ENCODE data around the gene CCSER1. TPM values are rescaled to one million over a fixed set of nuclear protein-coding genes. Genes with fewer than 3 reads are reported as not detected.

The CCSER1 gene
- polyA plus RNA-seq, 1 donor from 2014 or later: 20.8 TPM

DNA sequence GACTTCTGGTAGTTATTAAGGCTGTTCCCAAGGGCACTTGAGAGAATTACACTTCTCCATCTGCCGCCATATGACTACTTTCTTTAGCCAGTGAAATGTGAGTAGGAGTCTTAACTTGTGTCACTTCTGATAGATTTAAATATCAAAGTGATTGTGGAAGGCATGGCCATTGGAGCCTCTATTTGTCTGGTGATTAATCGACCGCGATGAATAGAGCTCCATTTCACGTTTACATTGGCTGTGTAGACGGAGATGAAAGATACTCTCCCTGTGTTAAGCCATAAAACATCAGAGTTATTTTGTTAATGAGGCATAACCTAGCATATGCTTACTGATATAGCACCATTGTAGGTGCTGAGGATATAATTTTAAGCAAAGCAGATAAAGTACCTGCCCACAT lies 852.4 kb downstream of the CCSER1 start:
- Histone ChIP-seq H3F3A (ENCODE audit: insufficient read depth, low read length, poor library complexity, severe bottlenecking) (no peaks in the 10 kb centered on the region), H3K9me3 (ENCODE audit: low read length) (no peaks in the 10 kb centered on the region), H3K27me3 (ENCODE audit: insufficient read depth, low read depth, low read length) (no peaks in the 10 kb centered on the region), H3K36me3 (ENCODE audit: insufficient read depth, low read length) (no peaks in the 10 kb centered on the region), H2AFZ (ENCODE audit: low read depth, low read length) (no peak overlapping the region), H4K20me1 (ENCODE audit: insufficient read depth) (no peaks in the 10 kb centered on the region), H3K27ac (ENCODE audit: low read length) (no peak overlapping the region), H3K9ac (ENCODE audit: low read length) (no peak overlapping the region), H3K4me2 (ENCODE audit: low read length) (no peak overlapping the region), H3K4me3 (ENCODE audit: low read length) (no peak overlapping the region), H3K79me2 (replicated peaks; ENCODE audit: insufficient read depth, low read length) (no peaks in the 10 kb centered on the region), H3K9me2 (ENCODE audit: insufficient read depth, low read length) (no peaks in the 10 kb centered on the region)
- TF ChIP-seq SMC3 (conservative IDR thresholded peaks at IDR 0.05; ENCODE audit: poor library complexity) (no peak), TAF1 (IDR thresholded peaks at IDR 0.05; ENCODE audit: low read depth) (no peak), CTCF (IDR thresholded peaks at IDR 0.05; ENCODE audit: poor library complexity, severe bottlenecking) (no peak), MXI1 (conservative IDR thresholded peaks at IDR 0.05; ENCODE audit: poor library complexity, severe bottlenecking) (no peak), EP300 (conservative IDR thresholded peaks at IDR 0.05; ENCODE audit: poor library complexity, severe bottlenecking) (no peak), POLR2AphosphoS5 (IDR thresholded peaks at IDR 0.05) (no peak), EZH2 (IDR thresholded peaks at IDR 0.05; ENCODE audit: borderline replicate concordance, insufficient read depth, low read length, poor library complexity, severe bottlenecking) (no peak), RAD21 (conservative IDR thresholded peaks at IDR 0.05) (no peak)
- TF ChIP-seq, protein P1, sequence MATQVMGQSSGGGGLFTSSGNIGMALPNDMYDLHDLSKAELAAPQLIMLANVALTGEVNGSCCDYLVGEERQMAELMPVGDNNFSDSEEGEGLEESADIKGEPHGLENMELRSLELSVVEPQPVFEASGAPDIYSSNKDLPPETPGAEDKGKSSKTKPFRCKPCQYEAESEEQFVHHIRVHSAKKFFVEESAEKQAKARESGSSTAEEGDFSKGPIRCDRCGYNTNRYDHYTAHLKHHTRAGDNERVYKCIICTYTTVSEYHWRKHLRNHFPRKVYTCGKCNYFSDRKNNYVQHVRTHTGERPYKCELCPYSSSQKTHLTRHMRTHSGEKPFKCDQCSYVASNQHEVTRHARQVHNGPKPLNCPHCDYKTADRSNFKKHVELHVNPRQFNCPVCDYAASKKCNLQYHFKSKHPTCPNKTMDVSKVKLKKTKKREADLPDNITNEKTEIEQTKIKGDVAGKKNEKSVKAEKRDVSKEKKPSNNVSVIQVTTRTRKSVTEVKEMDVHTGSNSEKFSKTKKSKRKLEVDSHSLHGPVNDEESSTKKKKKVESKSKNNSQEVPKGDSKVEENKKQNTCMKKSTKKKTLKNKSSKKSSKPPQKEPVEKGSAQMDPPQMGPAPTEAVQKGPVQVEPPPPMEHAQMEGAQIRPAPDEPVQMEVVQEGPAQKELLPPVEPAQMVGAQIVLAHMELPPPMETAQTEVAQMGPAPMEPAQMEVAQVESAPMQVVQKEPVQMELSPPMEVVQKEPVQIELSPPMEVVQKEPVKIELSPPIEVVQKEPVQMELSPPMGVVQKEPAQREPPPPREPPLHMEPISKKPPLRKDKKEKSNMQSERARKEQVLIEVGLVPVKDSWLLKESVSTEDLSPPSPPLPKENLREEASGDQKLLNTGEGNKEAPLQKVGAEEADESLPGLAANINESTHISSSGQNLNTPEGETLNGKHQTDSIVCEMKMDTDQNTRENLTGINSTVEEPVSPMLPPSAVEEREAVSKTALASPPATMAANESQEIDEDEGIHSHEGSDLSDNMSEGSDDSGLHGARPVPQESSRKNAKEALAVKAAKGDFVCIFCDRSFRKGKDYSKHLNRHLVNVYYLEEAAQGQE (IDR thresholded peaks at IDR 0.05; ENCODE audit: borderline replicate concordance): no peak

GRCh38 chr4:90982813-90983212 lies 855.6 kb downstream of the CCSER1 start:
- TF ChIP-seq SMC3 (conservative IDR thresholded peaks at IDR 0.05; ENCODE audit: poor library complexity) (no peak), EZH2 (IDR thresholded peaks at IDR 0.05; ENCODE audit: borderline replicate concordance, insufficient read depth, low read length, poor library complexity, severe bottlenecking) (no peak), TAF1 (IDR thresholded peaks at IDR 0.05; ENCODE audit: low read depth) (no peak), EP300 (conservative IDR thresholded peaks at IDR 0.05; ENCODE audit: poor library complexity, severe bottlenecking) (no peak), CTCF (IDR thresholded peaks at IDR 0.05; ENCODE audit: poor library complexity, severe bottlenecking) (no peak), MXI1 (conservative IDR thresholded peaks at IDR 0.05; ENCODE audit: poor library complexity, severe bottlenecking) (no peak), POLR2AphosphoS5 (IDR thresholded peaks at IDR 0.05) (no peak)
- TF ChIP-seq, protein P1 (IDR thresholded peaks at IDR 0.05; ENCODE audit: borderline replicate concordance): no peak
- H3K79me2 ChIP-seq (replicated peaks; ENCODE audit: insufficient read depth, low read length): no peaks in the 10 kb centered on the region
- H4K20me1 ChIP-seq (ENCODE audit: insufficient read depth): no peaks in the 10 kb centered on the region
- no peaks in the 10 kb centered on the region for H3K9me3 ChIP-seq (ENCODE audit: low read length)
- H3K9ac ChIP-seq (ENCODE audit: low read length): no peak overlapping the region
- H2AFZ ChIP-seq (ENCODE audit: low read depth, low read length): no peak overlapping the region
- H3K4me3 ChIP-seq (ENCODE audit: low read length): no peak overlapping the region
- H3K4me2 ChIP-seq (ENCODE audit: low read length): no peak overlapping the region
- no peaks in the 10 kb centered on the region for H3K9me2 ChIP-seq (ENCODE audit: insufficient read depth, low read length)
- no peaks in the 10 kb centered on the region for H3K36me3 ChIP-seq (ENCODE audit: insufficient read depth, low read length)
- no peaks in the 10 kb centered on the region for H3F3A ChIP-seq (ENCODE audit: insufficient read depth, low read length, poor library complexity, severe bottlenecking)
- no peaks in the 10 kb centered on the region for H3K27me3 ChIP-seq (ENCODE audit: insufficient read depth, low read depth, low read length)
- H3K27ac ChIP-seq (ENCODE audit: low read length): no peak overlapping the region

All from neural cell (in vitro differentiated cells).